ENCODE measurements around the gene PLPPR2. TPM values are rescaled to one million over a fixed set of nuclear protein-coding genes. Genes with fewer than 3 reads are reported as not detected.
"Not testable (repeated sequence)": the region's sequence is repeated elsewhere in the genome, so short reads cannot be mapped to it uniquely, and the experiment has no call there.

The PLPPR2 gene
- polyA plus RNA-seq, 2 of the 4 experiments (the other 2 are of a cell fraction), result 5.6 to 9.7 TPM

GRCh38 chr19:11404588-11405222, 49.5 kb downstream of the PLPPR2 start:
- ChIA-PET POLR2A (no interaction called here), CTCF (no interaction called here)
- TF ChIP-seq ZFP36 (IDR thresholded peaks at IDR 0.05; ENCODE audit: borderline replicate concordance, partially characterized antibody) (no peak), RCOR1 (IDR thresholded peaks at IDR 0.05; ENCODE audit: low read depth, low read length) (no peak), CHD2 (IDR thresholded peaks at IDR 0.05; ENCODE audit: low read length, partially characterized antibody) (no peak), EHMT2 (IDR thresholded peaks at IDR 0.05; ENCODE audit: low read depth) (no peak), RAD21 (conservative IDR thresholded peaks at IDR 0.05 in 1 of 2, IDR thresholded peaks at IDR 0.05 in 1 of 2) (no peak), FOXS1 (CRISPR knock-in tag; IDR thresholded peaks at IDR 0.05) (no peak), NFE2L2 (conservative IDR thresholded peaks at IDR 0.05; ENCODE audit: low read length) (no peak), JUNB (IDR thresholded peaks at IDR 0.05) (no peak), PBX3 (IDR thresholded peaks at IDR 0.05) (no peak), SMC3 (IDR thresholded peaks at IDR 0.05) (no peak), HOXB13 (CRISPR knock-in tag; IDR thresholded peaks at IDR 0.05; ENCODE audit: low read depth) (no peak), POLR2A (IDR thresholded peaks at IDR 0.05; ENCODE audit: low read length) (no peak), KDM5A (IDR thresholded peaks at IDR 0.05) (no peak), HMGXB4 (CRISPR knock-in tag; IDR thresholded peaks at IDR 0.05; ENCODE audit: borderline replicate concordance) (no peak), TP53 (CRISPR knock-in tag; IDR thresholded peaks at IDR 0.05) (no peak), EP300 (IDR thresholded peaks at IDR 0.05) (no peak), HOXA7 (CRISPR knock-in tag; IDR thresholded peaks at IDR 0.05) (no peak)
- ATAC-seq (no peak; a peak in 1 of 6 replicates), DNase-seq (ENCODE audit: low read depth in 1 of 2, low spot score in 1 of 2) (no peak), FAIRE-seq (no peak)
- Histone ChIP-seq H3K27ac (no peak overlapping the region), H3K4me2 (no peak overlapping the region), H3K4me3 (no peak overlapping the region), H3K4me1 (no peaks in the 10 kb centered on the region), H3K9me3 (no peaks in the 10 kb centered on the region)
- WGBS (ENCODE audit: missing lambda C conversion rate), result 72% methylated on average over 9 of the region's 9 CpGs

- Histone ChIP-seq H3K4me1 (no peaks in the 10 kb centered on the region), H3K27ac (no peak overlapping the region), H3K9me3 (no peaks in the 10 kb centered on the region), H3K4me2 (no peak overlapping the region), H3K4me3 (no peak overlapping the region)
- ATAC-seq, result no peak
- ChIA-PET CTCF (interaction anchor here (0.6 to 1.8 kb wide), 4 partner anchors 15 to 154 kb away, joined by 3 to 4 read pairs (median 4); no protein-coding TSS in a partner anchor), POLR2A (no interaction called here)
- 89% methylated on average over 25 of the region's 44 CpGs for WGBS (ENCODE audit: missing lambda C conversion rate)
- no peak for TF ChIP-seq ZSCAN20 (CRISPR knock-in tag; IDR thresholded peaks at IDR 0.05)
- TF ChIP-seq ZC3H11A (IDR thresholded peaks at IDR 0.05), result no peak
- no peak for TF ChIP-seq HOXB13 (CRISPR knock-in tag; IDR thresholded peaks at IDR 0.05; ENCODE audit: low read depth)
- TF ChIP-seq CEBPB (IDR thresholded peaks at IDR 0.05), result no peak
- no peak for TF ChIP-seq CHD4 (IDR thresholded peaks at IDR 0.05; ENCODE audit: borderline replicate concordance)
- TF ChIP-seq PBX3 (IDR thresholded peaks at IDR 0.05), result no peak
- no peak for TF ChIP-seq HOXB5 (CRISPR knock-in tag; IDR thresholded peaks at IDR 0.05)
- TF ChIP-seq MAFK (IDR thresholded peaks at IDR 0.05; ENCODE audit: partially characterized antibody), result no peak
- no peak for TF ChIP-seq EP300 (IDR thresholded peaks at IDR 0.05)
- no peak for FAIRE-seq
- DNase-seq (ENCODE audit: low read depth in 1 of 2, low spot score in 1 of 2), result no peak
Measured at GRCh38 chr19:11405846-11406643, 50.8 kb downstream of the PLPPR2 start.

- CTCF ChIA-PET, result interaction anchor here (0.6 to 1.8 kb wide), 6 partner anchors 13 to 154 kb away, joined by 3 to 4 read pairs (median 3); no protein-coding TSS in a partner anchor
- not testable (repeated sequence) for H3K4me2 ChIP-seq
Measured at GRCh38 chr19:11406703-11407236, 51.5 kb downstream of the PLPPR2 start.

More at GRCh38 chr19:11406703-11407236, 51.5 kb downstream of the PLPPR2 start:
- H3K4me3 ChIP-seq; ATAC-seq; H3K4me1 ChIP-seq; FAIRE-seq; DNase-seq (ENCODE audit: low read depth in 1 of 2, low spot score in 1 of 2); POLR2A ChIA-PET; H3K9me3 ChIP-seq; H3K27ac ChIP-seq: not testable (repeated sequence)
- WGBS (ENCODE audit: missing lambda C conversion rate), result 88% methylated on average over 12 of the region's 12 CpGs
